HG02623 (cell line): ENCODE results near the gene GNB1L.
"Not testable (repeated sequence)": the region's sequence is repeated elsewhere in the genome, so short reads cannot be mapped to it uniquely, and the experiment has no call there.

Source experiments
- ATAC-seq: cut with Tn5 transposase; IDR thresholded peaks from one replicate; pipeline ENCODE4 v1.9.1; 2021; ENCODE audit warnings: moderate library complexity; ENCODE audit not compliant: unreplicated experiment

The GNB1L gene

GRCh38 chr22:19799322-19800190 is 55.1 kb downstream of the GNB1L start:
- ATAC-seq, result no peak

- ATAC-seq, result no peak
Measured at GRCh38 chr22:19798891-19799293, 55.8 kb downstream of the GNB1L start.

- ATAC-seq, result no peak
Measured at GRCh38 chr22:19798003-19798665, 56.5 kb downstream of the GNB1L start.

GRCh38 chr22:19797086-19798002 is 57.3 kb downstream of the GNB1L start:
- ATAC-seq, result no peak

GRCh38 chr22:19796160-19796559 is 58.5 kb downstream of the GNB1L start:
- ATAC-seq, result no peak

GRCh38 chr22:19795617-19796008 is 59.1 kb downstream of the GNB1L start:
- no peak for ATAC-seq

- ATAC-seq, result no peak
Measured at GRCh38 chr22:19793661-19794310, 60.9 kb downstream of the GNB1L start.

GRCh38 chr22:19793161-19793560 is 61.5 kb downstream of the GNB1L start:
- ATAC-seq, result no peak

- ATAC-seq, result not testable (repeated sequence)
Measured at GRCh38 chr22:19792383-19792896, 62.2 kb downstream of the GNB1L start.

- no peak for ATAC-seq
Measured at GRCh38 chr22:19791894-19792293, 62.8 kb downstream of the GNB1L start.

GRCh38 chr22:19791243-19791642 is 63.4 kb downstream of the GNB1L start:
- no peak for ATAC-seq

- no peak for ATAC-seq
Measured at GRCh38 chr22:19789828-19790227, 64.8 kb downstream of the GNB1L start.

GRCh38 chr22:19789406-19789805 is 65.3 kb downstream of the GNB1L start:
- ATAC-seq, result no peak

- no peak for ATAC-seq
Measured at GRCh38 chr22:19788661-19789225, 65.9 kb downstream of the GNB1L start.

- ATAC-seq, result no peak
Measured at GRCh38 chr22:19787849-19788141, 66.9 kb downstream of the GNB1L start.

GRCh38 chr22:19786959-19787848 is 67.5 kb downstream of the GNB1L start:
- no peak for ATAC-seq

GRCh38 chr22:19786264-19786585 is 68.4 kb downstream of the GNB1L start:
- no peak for ATAC-seq

- no peak for ATAC-seq
Measured at GRCh38 chr22:19785461-19786263, 69.0 kb downstream of the GNB1L start.
